ENCODE measurements around the gene JAG2.

DNA sequence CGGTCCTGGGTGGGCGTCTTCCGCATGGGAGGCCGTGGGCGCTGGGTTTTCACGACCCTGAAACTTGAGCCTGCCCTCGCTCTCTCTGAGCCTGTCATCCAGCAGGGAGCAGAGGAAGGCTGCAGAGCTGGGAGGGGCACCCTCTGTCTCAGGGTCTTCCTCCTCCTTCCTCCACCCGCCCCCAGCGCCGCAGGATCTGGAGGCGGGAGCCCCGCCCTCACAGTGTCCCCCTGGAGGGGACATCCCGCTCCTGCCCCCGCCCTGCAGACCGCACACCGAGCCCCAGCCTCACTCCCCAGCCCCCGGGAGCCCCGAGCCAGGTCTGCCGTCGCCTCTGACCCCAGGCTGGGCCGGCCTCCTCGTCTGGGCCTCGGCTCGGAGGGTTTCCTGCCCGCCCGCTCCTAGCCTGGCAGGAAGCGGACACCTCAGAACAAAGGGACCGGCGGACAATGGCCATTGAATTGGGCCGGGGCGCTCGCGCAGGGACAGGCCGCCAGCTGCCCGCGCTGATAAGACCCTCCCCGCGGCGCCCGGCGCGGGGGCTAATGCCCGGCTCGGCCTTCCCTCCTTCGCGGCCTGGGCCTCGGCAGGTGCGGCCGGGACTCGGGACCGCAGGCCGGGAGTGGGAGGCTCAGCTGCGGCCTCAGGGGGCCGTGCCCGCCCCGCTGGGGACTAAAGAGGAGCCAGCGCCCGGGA is 27.8 kb upstream of the JAG2 start:
- TF ChIP-seq POLR2A (IDR thresholded peaks at IDR 0.05) = no peak
- TF ChIP-seq, protein P1, sequence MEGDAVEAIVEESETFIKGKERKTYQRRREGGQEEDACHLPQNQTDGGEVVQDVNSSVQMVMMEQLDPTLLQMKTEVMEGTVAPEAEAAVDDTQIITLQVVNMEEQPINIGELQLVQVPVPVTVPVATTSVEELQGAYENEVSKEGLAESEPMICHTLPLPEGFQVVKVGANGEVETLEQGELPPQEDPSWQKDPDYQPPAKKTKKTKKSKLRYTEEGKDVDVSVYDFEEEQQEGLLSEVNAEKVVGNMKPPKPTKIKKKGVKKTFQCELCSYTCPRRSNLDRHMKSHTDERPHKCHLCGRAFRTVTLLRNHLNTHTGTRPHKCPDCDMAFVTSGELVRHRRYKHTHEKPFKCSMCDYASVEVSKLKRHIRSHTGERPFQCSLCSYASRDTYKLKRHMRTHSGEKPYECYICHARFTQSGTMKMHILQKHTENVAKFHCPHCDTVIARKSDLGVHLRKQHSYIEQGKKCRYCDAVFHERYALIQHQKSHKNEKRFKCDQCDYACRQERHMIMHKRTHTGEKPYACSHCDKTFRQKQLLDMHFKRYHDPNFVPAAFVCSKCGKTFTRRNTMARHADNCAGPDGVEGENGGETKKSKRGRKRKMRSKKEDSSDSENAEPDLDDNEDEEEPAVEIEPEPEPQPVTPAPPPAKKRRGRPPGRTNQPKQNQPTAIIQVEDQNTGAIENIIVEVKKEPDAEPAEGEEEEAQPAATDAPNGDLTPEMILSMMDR (IDR thresholded peaks at IDR 0.05) = no peak
- no peak for TF ChIP-seq POLR2AphosphoS5 (IDR thresholded peaks at IDR 0.05)

Measured in breast epithelium (tissue), 3 donors.